Nephron (organoid): Measurements from ENCODE around the gene CD99.
A peak's percentile ranks its signal among the peaks of the same experiment; 100 is the strongest.

ENCODE experiments used
- H3K27ac Mint-ChIP-seq, 3 experiments: 2 replicates each; pipeline ENCODE4 v1.8.0; 2020; ENCODE audit warnings: mixed read lengths in 3 of 3, mild to moderate bottlenecking in 2 of 3, moderate library complexity in 1 of 3
- H3K27me3 Mint-ChIP-seq: 2 replicates; pipeline ENCODE4 v1.8.0; 2021; ENCODE audit warnings: low read depth, mild to moderate bottlenecking, moderate library complexity, mixed read lengths
- H3K36me3 Mint-ChIP-seq: 2 replicates; pipeline ENCODE4 v1.8.0; 2020; ENCODE audit warnings: low read depth, mixed read lengths
- H3K4me1 Mint-ChIP-seq: 2 replicates; pipeline ENCODE4 v1.8.0; 2020; ENCODE audit warnings: mixed read lengths
- H3K4me3 Mint-ChIP-seq, 3 experiments: 2 replicates each; pipeline ENCODE4 v1.8.0; 2020; ENCODE audit warnings: mild to moderate bottlenecking in 3 of 3, mixed read lengths in 3 of 3, moderate library complexity in 2 of 3
- H3K9me3 Mint-ChIP-seq: 2 replicates; pipeline ENCODE4 v1.8.0; 2020; ENCODE audit warnings: mixed read lengths
- CTCF ChIP-seq, 3 experiments: fragments of 200-600 bp; sonication (generic); IDR thresholded peaks; one replicate each; pipeline ENCODE4 v1.5.0; 2021; ENCODE audit warnings: antibody characterized with exemption in 3 of 3; ENCODE audit not compliant: unreplicated experiment in 3 of 3

The CD99 gene

GRCh38 chrX:2705046-2705832 is 14.1 kb downstream of the CD99 start:
- no peaks in the 10 kb centered on the region for H3K9me3 Mint-ChIP-seq
- no peak for TF ChIP-seq CTCF (IDR thresholded peaks at IDR 0.05; ENCODE audit: unreplicated experiment in 3 of 3)
- H3K4me3 Mint-ChIP-seq, result no peak overlapping the region
- peaks cover 77% of the 10 kb centered on the region for H3K4me1 Mint-ChIP-seq
- H3K27me3 Mint-ChIP-seq, result no peaks in the 10 kb centered on the region
- peaks cover 12% of the 10 kb centered on the region for H3K36me3 Mint-ChIP-seq
- H3K27ac Mint-ChIP-seq, result peak overlapping the region in 1 of 3 experiments; percentile 18

- Mint-ChIP-seq H3K36me3 (peaks cover 6% of the 10 kb centered on the region), H3K27me3 (no peaks in the 10 kb centered on the region)
Measured at GRCh38 chrX:2707334-2707760, 16.3 kb downstream of the CD99 start.

GRCh38 chrX:2708021-2708420 is 16.9 kb downstream of the CD99 start:
- Mint-ChIP-seq H3K9me3 (no peaks in the 10 kb centered on the region), H3K4me3 (no peak overlapping the region), H3K27ac (peak overlapping the region in 2 of 3 experiments; percentile 60 to 81), H3K27me3 (no peaks in the 10 kb centered on the region), H3K36me3 (peaks cover 6% of the 10 kb centered on the region), H3K4me1 (peaks cover 59% of the 10 kb centered on the region)
- TF ChIP-seq CTCF (IDR thresholded peaks at IDR 0.05; ENCODE audit: unreplicated experiment in 3 of 3), result no peak

More at GRCh38 chrX:2707334-2707760, 16.3 kb downstream of the CD99 start:
- H3K4me1 Mint-ChIP-seq, result peaks cover 62% of the 10 kb centered on the region
- H3K9me3 Mint-ChIP-seq, result no peaks in the 10 kb centered on the region
- peak overlapping the region; percentile 60 to 81 (median 70) for H3K27ac Mint-ChIP-seq
- H3K4me3 Mint-ChIP-seq, result peak overlapping the region; percentile 32 to 46 (median 43)
- no peak for TF ChIP-seq CTCF (IDR thresholded peaks at IDR 0.05; ENCODE audit: unreplicated experiment in 3 of 3)

GRCh38 chrX:2708592-2709188 is 17.6 kb downstream of the CD99 start:
- peak overlapping the region in 1 of 3 experiments; percentile 32 for H3K27ac Mint-ChIP-seq
- H3K4me1 Mint-ChIP-seq, result peaks cover 52% of the 10 kb centered on the region
- no peak overlapping the region for H3K4me3 Mint-ChIP-seq
- H3K9me3 Mint-ChIP-seq, result no peaks in the 10 kb centered on the region
- no peaks in the 10 kb centered on the region for H3K27me3 Mint-ChIP-seq
- no peaks in the 10 kb centered on the region for H3K36me3 Mint-ChIP-seq
- no peak for TF ChIP-seq CTCF (IDR thresholded peaks at IDR 0.05; ENCODE audit: unreplicated experiment in 3 of 3)

GRCh38 chrX:2709556-2709955 is 18.5 kb downstream of the CD99 start:
- Mint-ChIP-seq H3K27ac (no peak overlapping the region), H3K4me1 (peaks cover 46% of the 10 kb centered on the region), H3K27me3 (no peaks in the 10 kb centered on the region), H3K36me3 (peaks cover 8% of the 10 kb centered on the region), H3K4me3 (no peak overlapping the region), H3K9me3 (no peaks in the 10 kb centered on the region)
- no peak for TF ChIP-seq CTCF (IDR thresholded peaks at IDR 0.05; ENCODE audit: unreplicated experiment in 3 of 3)
